Bone marrow (tissue), 2 donors: ENCODE results near the gene S100A13.
"Not testable (repeated sequence)": the region's sequence is repeated elsewhere in the genome, so short reads cannot be mapped to it uniquely, and the experiment has no call there.

Experiments
- DNase-seq, 2 donors: peaks; one replicate each; lab custom pipeline; 2025; lab: John Stamatoyannopoulos, UW

S100A13 gene

GRCh38 chr1:153606194-153606593 is 21.1 kb downstream of the S100A13 start:
- DNase-seq = no peak

- peak in 1 of 2 donors; percentile 20 for DNase-seq
Observed at GRCh38 chr1:153602749-153603148, 24.6 kb downstream of the S100A13 start.

GRCh38 chr1:153599847-153600246 is 27.5 kb downstream of the S100A13 start:
- DNase-seq = no peak

- peak in 1 of 2 donors; percentile 98 for DNase-seq
Observed at GRCh38 chr1:153598309-153599172, 28.8 kb downstream of the S100A13 start.

- peak in 1 of 2 donors; percentile 61 for DNase-seq
Observed at GRCh38 chr1:153597206-153597605, 30.1 kb downstream of the S100A13 start.

- DNase-seq = no peak
Observed at GRCh38 chr1:153592748-153593147, 34.6 kb downstream of the S100A13 start.

GRCh38 chr1:153588482-153588881 is 38.8 kb downstream of the S100A13 start:
- no peak for DNase-seq

GRCh38 chr1:153588033-153588432 is 39.3 kb downstream of the S100A13 start:
- DNase-seq = not testable (repeated sequence)

GRCh38 chr1:153587314-153587713 is 40.0 kb downstream of the S100A13 start:
- DNase-seq = no peak

GRCh38 chr1:153586347-153586746 is 41.0 kb downstream of the S100A13 start:
- DNase-seq = no peak

- DNase-seq = no peak
Observed at GRCh38 chr1:153585006-153585405, 42.3 kb downstream of the S100A13 start.

GRCh38 chr1:153583976-153584375 is 43.3 kb downstream of the S100A13 start:
- DNase-seq = no peak

- not testable (repeated sequence) for DNase-seq
Observed at GRCh38 chr1:153583514-153583913, 43.8 kb downstream of the S100A13 start.

- not testable (repeated sequence) for DNase-seq
Observed at GRCh38 chr1:153582836-153583235, 44.5 kb downstream of the S100A13 start.

GRCh38 chr1:153578936-153579335 is 48.4 kb downstream of the S100A13 start:
- no peak for DNase-seq

GRCh38 chr1:153578490-153578889 is 48.8 kb downstream of the S100A13 start:
- DNase-seq = no peak

- DNase-seq = no peak
Observed at GRCh38 chr1:153577624-153578051, 49.7 kb downstream of the S100A13 start.

- DNase-seq = peak in 1 of 2 donors; percentile 27
Observed at GRCh38 chr1:153577138-153577537, 50.2 kb downstream of the S100A13 start.

GRCh38 chr1:153575497-153575896 is 51.8 kb downstream of the S100A13 start:
- DNase-seq = not testable (repeated sequence)

GRCh38 chr1:153575081-153575491 is 52.2 kb downstream of the S100A13 start:
- DNase-seq = not testable (repeated sequence)

GRCh38 chr1:153573351-153573750 is 54.0 kb downstream of the S100A13 start:
- no peak for DNase-seq

- DNase-seq = peak in 1 of 2 donors; percentile 78
Observed at GRCh38 chr1:153572569-153573015, 54.7 kb downstream of the S100A13 start.

GRCh38 chr1:153571706-153572105 is 55.6 kb downstream of the S100A13 start:
- DNase-seq = no peak

- no peak for DNase-seq
Observed at GRCh38 chr1:153570874-153571273, 56.4 kb downstream of the S100A13 start.
